ENCODE measurements around the gene ZNF417. TPM values are rescaled to one million over a fixed set of nuclear protein-coding genes. Genes with fewer than 3 reads are reported as not detected.

Gene ZNF417
- total RNA-seq, 2 donors from 2014 or later, result 9.6 to 17.5 TPM

DNA sequence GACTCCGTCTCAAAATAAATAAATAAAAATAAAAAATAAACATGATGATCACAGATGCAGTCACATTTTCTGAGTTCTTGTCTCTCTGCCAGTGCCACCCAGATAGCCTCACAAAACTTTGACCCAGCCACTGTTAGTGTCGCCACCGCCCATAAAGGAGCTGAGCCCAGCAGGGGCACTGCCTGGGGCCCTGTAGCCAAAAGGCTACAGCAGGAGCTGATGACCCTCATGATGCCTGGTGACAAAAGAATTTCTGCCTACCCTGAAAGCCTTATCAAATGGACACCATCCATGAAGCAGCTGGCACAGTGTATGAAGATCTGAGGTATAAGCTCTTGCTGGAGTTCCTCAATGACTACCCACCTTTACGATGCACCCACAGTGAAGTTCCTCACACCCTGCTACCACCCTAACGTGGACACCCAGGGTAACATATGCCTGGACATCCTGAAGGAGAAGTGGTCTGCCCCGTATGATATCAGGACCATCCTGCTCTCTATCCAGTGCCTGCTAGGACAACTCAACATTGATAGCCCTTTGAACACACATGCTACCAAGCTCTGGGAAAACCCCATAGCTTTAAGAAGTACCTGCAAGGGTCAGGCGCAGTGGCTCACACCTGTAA, 48.4 kb downstream of the ZNF417 start:
- H3K4me1 ChIP-seq, result no peaks in the 10 kb centered on the region
- intact Hi-C loops (cut with DNase I), result no loop called here

More for the DNA sequence above, 48.4 kb downstream of the ZNF417 start:
- Histone ChIP-seq H3K9me3 (peaks cover 17% of the 10 kb centered on the region), H3K27ac (no peak overlapping the region), H3K27me3 (no peaks in the 10 kb centered on the region), H3K9ac (ENCODE audit: low read depth in 2 of 2, low read length in 2 of 2) (no peak overlapping the region), H3K36me3 (peaks cover 13% of the 10 kb centered on the region), H3K4me3 (no peak overlapping the region)
- TF ChIP-seq CTCF (IDR thresholded peaks at IDR 0.05), result no peak
- DNase-seq, result no peak

Other genes with a start within 250 kb of the ZNF417 start
- not detected for gene ZSCAN4, start 247.7 kb downstream of the ZNF417 start, total RNA-seq
- gene ZNF551, start 234.6 kb downstream of the ZNF417 start, total RNA-seq, result 1 to 10 TPM; 4.7 to 5.9 TPM
- gene ZNF154, start 207.4 kb downstream of the ZNF417 start, total RNA-seq, result 1 to 10 TPM in 1 of 2 donors, under 1 TPM in 1; 0.67 to 2.0 TPM
- gene ZNF671, start 189.0 kb downstream of the ZNF417 start, total RNA-seq, result 1 to 10 TPM; 2.9 TPM
- gene ZNF776, start 169.8 kb downstream of the ZNF417 start, total RNA-seq, result 10 to 100 TPM; 13.5 to 14.5 TPM
- 10 to 100 TPM; 13.1 to 17.6 TPM for gene ZNF586, start 146.9 kb downstream of the ZNF417 start, total RNA-seq
- 10 to 100 TPM; 21.7 to 24.8 TPM for gene ZNF552, start 101.7 kb downstream of the ZNF417 start, total RNA-seq
- 10 to 100 TPM; 12.5 to 22.3 TPM for gene ZNF587B, start 86.3 kb downstream of the ZNF417 start, total RNA-seq
- gene ZNF587, start 66.7 kb downstream of the ZNF417 start, total RNA-seq, result 10 to 100 TPM; 46.4 to 70.7 TPM
- gene ZNF814, start 27.6 kb downstream of the ZNF417 start, total RNA-seq, result 10 to 100 TPM in 1 of 2 donors, 1 to 10 TPM in 1; 7.1 to 25.5 TPM
- 1 to 10 TPM; 1.1 to 5.3 TPM for gene ZNF418, start 18.8 kb upstream of the ZNF417 start, total RNA-seq
- gene ZNF256, start 31.1 kb upstream of the ZNF417 start, total RNA-seq, result 1 to 10 TPM; 3.0 to 3.5 TPM
- gene C19orf18, start 57.9 kb upstream of the ZNF417 start, total RNA-seq, result under 1 TPM; 0.27 to 0.86 TPM
- 10 to 100 TPM in 1 of 2 donors, 1 to 10 TPM in 1; 8.7 to 12.2 TPM for gene ZNF606, start 86.2 kb upstream of the ZNF417 start, total RNA-seq
- gene ZSCAN1, start 117.4 kb upstream of the ZNF417 start, total RNA-seq, result not detected
- gene ZNF135, start 142.7 kb upstream of the ZNF417 start, total RNA-seq, result 1 to 10 TPM; 1.1 to 1.4 TPM
- 10 to 100 TPM; 17.1 to 22.9 TPM for gene ZSCAN18, start 181.6 kb upstream of the ZNF417 start, total RNA-seq
- gene ZNF329, start 234.2 kb upstream of the ZNF417 start, total RNA-seq, result 1 to 10 TPM; 3.9 to 5.9 TPM

Measured in colonic mucosa (tissue), 4 donors.